HG02763 (cell line): ENCODE data around the gene PPP2R2B.
"Not testable (repeated sequence)": the region's sequence is repeated elsewhere in the genome, so short reads cannot be mapped to it uniquely, and the experiment has no call there.

ENCODE experiments used
- ATAC-seq: cut with Tn5 transposase; IDR thresholded peaks from one replicate; pipeline ENCODE4 v1.9.1; 2021; ENCODE audit warnings: mild to moderate bottlenecking, moderate library complexity; ENCODE audit not compliant: unreplicated experiment

Gene PPP2R2B

GRCh38 chr5:146565764-146566367 is 312.7 kb downstream of the PPP2R2B start:
- peak; percentile 94 for ATAC-seq

DNA sequence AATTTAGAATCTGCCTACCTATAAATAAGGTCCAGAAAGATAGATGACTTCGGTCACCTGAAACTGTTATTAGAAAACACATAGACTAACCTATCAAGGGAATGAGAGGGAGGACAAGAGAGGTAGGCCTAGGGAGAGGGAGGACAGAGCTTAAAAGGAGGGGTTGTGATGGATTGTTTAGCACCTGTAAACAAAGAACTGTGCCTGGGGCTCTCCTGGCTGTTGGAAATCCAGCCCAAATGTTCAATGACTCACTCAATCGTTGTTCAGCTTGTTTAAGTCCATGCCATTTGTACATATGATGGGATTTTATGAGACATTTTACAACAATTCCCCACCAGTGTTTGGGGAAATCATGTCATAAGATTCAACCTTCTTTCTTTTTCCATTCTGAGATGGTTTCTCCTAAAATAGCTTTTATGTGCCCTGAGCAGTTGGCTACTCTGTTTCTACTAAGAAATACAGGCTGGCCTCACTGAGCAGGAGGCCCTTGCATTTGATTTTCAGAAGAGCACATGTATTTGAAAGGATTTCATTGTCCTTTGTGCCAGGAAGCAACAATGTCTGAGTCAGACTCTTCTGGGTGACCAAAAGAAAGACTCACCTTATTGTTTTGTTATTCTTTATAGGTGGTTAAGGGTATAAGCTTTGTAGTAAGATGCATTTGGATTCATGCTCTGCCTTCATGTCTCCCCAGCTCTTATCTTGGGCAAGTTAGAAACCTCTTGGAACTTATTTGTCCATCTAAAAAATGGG is 314.4 kb downstream of the PPP2R2B start:
- ATAC-seq = no peak

GRCh38 chr5:146562461-146562860 is 316.1 kb downstream of the PPP2R2B start:
- no peak for ATAC-seq

DNA sequence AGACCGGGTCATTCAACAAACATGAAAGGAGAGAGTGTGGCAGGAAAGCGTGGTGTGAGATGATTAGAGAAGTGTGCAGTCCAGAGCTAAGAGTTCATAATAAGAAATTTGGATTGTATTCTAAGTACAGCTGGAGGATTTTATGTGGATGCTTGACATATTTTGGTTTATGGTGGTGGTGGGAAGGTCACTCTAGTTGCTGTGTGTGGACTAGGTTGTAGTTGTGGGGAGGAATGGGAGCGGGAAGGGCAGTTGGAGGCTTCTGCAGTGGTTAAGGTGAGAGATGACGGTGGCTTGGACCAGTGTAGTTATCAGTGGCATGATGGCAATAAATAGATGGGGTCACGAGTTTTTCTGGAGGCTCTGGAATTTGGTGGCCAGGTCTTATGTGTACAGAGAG is 316.8 kb downstream of the PPP2R2B start:
- ATAC-seq = no peak

GRCh38 chr5:146560205-146560812 is 318.2 kb downstream of the PPP2R2B start:
- ATAC-seq = no peak

- ATAC-seq = not testable (repeated sequence)
Measured at GRCh38 chr5:146556884-146557283, 321.7 kb downstream of the PPP2R2B start.

DNA sequence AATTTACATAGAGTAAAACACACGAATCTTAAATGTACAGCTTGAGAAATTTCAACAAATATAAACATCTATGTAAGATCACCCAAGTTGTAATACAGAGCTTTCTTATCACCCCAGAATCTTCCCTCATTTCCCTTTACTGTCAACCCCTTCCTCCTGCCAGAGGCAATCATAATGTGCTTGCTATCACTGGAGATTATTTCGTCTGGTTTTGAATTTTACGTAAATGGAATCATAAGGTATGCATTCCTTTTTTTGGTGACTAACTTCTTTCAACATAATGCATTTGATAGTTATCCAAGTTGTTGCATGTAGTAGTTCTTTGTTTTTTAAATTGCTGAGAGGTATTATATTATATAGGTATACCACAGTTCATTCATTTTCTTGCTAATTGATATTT is 325.1 kb downstream of the PPP2R2B start:
- ATAC-seq = no peak

- ATAC-seq = no peak
Measured at GRCh38 chr5:146549615-146550014, 328.9 kb downstream of the PPP2R2B start.

- ATAC-seq = no peak
Measured at GRCh38 chr5:146548781-146549449, 329.6 kb downstream of the PPP2R2B start.

GRCh38 chr5:146544232-146544631 is 334.3 kb downstream of the PPP2R2B start:
- ATAC-seq = no peak

GRCh38 chr5:146541958-146542849 is 336.4 kb downstream of the PPP2R2B start:
- peak; percentile 92 for ATAC-seq

GRCh38 chr5:146540414-146540813 is 338.1 kb downstream of the PPP2R2B start:
- ATAC-seq = no peak

- no peak for ATAC-seq
Measured at GRCh38 chr5:146539973-146540372, 338.6 kb downstream of the PPP2R2B start.

DNA sequence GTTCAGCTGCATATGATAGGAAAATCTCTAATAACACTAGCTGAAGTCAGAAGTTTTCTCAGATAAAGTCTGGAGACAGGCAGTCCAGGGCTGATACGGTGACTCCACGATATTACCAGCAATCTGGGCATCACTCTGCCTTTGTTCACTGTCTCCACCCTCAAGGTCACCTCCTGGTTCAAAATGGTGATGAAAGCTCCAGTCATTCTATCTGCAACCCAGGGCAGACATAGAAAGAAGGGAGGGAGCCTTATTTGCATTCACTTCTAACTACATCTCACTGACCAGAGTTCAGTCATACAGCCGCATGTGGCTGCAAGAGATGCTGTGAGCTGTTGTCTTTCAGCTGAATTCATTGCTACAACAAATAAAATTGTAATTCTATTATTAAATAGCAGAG is 340.1 kb downstream of the PPP2R2B start:
- no peak for ATAC-seq

- no peak for ATAC-seq
Measured at GRCh38 chr5:146533882-146534281, 344.7 kb downstream of the PPP2R2B start.

DNA sequence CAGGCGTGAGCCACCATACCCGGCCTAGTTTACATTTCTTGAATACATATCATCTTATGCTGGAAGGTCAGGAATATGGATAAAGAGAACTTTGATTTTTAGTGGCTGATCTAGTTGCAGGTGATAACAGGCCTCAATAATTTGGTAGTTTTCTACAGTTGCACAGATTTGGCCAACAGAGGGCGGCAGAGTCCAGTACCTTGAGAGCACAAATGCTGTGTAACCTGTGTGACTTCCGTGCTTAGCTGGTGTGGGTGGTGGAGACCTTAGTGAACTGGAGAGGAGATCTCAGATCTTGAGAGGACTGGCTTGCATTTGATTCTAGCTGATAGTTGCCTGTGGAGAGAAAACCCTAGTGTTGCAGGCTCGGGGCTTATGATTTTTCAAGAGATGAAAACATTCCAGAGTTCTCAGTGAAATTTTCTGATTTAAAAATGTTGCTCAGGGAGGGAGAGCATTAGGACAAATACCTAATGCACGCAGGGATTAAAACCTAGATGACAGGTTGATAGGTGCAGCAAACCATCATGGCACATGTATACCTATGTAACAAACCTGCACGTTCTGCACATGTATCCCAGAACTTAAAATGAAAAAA is 345.2 kb downstream of the PPP2R2B start:
- peak; percentile 96 for ATAC-seq
